BE2C (cell line): ENCODE results near the gene ZNF732.
A peak's percentile ranks its signal among the peaks of the same experiment; 100 is the strongest.

Source experiments
- DNase-seq: peaks from one replicate; pipeline ENCODE4 v3.0.0-alpha.2; 2020
- H3K27me3 ChIP-seq: fragments of 250-450 bp; sonication (Bioruptor Pico); 2 replicates; pipeline ENCODE4 v1.5.1; 2020; ENCODE audit warnings: mild to moderate bottlenecking
- H3K36me3 ChIP-seq: fragments of 250-450 bp; sonication (Bioruptor Pico); 2 replicates; pipeline ENCODE4 v1.5.1; 2020; ENCODE audit warnings: mild to moderate bottlenecking
- H3K4me1 ChIP-seq: fragments of 250-450 bp; sonication (Bioruptor Pico); 2 replicates; pipeline ENCODE4 v1.5.1; 2020
- H3K4me3 ChIP-seq: 2 replicates; pipeline ENCODE4 v1.5.1; 2011; ENCODE audit warnings: low read depth, low read length
- H3K9me3 ChIP-seq: fragments of 250-450 bp; sonication (Bioruptor Pico); 2 replicates; pipeline ENCODE4 v1.5.1; 2020
- TF ChIP-seq, protein P1 (sequence below): IDR thresholded peaks from 2 replicates; pipeline ENCODE4 v1.5.1; 2012; ENCODE audit warnings: mild to moderate bottlenecking, low read depth, low read length

The ZNF732 gene

DNA sequence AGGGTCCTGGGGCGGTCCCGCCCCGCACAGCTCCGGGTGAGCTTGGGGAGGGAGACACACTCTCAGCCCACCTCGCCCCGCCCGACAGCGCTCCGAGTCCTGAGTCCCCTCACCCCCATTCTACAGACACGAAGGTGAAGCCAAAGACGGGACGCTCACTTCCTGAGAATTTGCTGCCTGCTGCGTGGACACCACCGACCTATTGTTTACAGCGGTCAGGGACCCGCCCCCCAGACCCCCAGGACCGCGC lies 31.5 kb upstream of the ZNF732 start:
- H3K4me3 ChIP-seq = peak overlapping the region; percentile 94
- TF ChIP-seq, protein P1, sequence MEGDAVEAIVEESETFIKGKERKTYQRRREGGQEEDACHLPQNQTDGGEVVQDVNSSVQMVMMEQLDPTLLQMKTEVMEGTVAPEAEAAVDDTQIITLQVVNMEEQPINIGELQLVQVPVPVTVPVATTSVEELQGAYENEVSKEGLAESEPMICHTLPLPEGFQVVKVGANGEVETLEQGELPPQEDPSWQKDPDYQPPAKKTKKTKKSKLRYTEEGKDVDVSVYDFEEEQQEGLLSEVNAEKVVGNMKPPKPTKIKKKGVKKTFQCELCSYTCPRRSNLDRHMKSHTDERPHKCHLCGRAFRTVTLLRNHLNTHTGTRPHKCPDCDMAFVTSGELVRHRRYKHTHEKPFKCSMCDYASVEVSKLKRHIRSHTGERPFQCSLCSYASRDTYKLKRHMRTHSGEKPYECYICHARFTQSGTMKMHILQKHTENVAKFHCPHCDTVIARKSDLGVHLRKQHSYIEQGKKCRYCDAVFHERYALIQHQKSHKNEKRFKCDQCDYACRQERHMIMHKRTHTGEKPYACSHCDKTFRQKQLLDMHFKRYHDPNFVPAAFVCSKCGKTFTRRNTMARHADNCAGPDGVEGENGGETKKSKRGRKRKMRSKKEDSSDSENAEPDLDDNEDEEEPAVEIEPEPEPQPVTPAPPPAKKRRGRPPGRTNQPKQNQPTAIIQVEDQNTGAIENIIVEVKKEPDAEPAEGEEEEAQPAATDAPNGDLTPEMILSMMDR = no peak
- H3K36me3 ChIP-seq = peaks cover 20% of the 10 kb centered on the region
- no peaks in the 10 kb centered on the region for H3K27me3 ChIP-seq
- DNase-seq = no peak
- H3K4me1 ChIP-seq = no peaks in the 10 kb centered on the region
- peaks cover 4% of the 10 kb centered on the region for H3K9me3 ChIP-seq

DNA sequence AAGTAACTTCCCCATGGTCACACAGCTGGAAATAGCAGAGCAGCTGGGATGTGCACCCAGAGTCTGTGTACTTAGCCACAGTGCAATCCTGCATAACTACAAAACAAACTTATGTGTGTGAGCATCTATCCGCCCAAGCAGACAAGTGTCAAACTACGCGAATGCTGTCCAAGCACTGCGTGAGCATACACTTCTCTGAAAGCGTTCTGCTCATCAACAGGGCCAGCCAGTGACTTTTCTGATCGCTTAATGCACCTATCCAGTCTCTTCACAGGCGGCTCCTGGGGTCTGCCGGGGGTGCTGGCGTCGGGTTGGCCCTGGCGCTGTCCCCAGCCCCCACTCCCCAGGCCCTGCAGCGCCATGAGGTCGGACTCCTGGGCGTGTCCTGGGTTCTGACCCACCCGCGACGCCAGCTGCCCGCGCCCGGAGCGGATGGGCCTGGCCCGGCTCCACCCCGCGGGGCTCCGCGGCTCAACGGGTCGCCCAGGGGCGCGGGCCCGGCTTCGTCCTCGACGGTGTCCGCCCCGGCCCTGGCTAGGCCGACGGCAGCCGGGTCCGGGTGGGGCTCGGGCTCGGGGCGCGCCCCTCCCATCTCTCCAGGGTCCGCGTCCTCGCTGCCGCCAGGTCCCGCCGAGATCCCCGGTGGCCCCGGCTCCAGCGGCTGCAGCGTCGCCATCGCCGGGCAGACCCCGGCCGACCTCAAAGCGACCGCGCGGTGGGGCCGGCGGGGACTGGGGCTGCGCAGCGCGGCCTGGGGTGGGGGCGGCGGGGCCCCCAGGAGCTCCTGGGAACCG lies 31.0 kb upstream of the ZNF732 start:
- H3K4me1 ChIP-seq = no peaks in the 10 kb centered on the region
- H3K4me3 ChIP-seq = peak overlapping the region; percentile 94
- TF ChIP-seq, protein P1 = no peak
- H3K9me3 ChIP-seq = peaks cover 4% of the 10 kb centered on the region
- peak; percentile 8 for DNase-seq
- H3K36me3 ChIP-seq = peaks cover 15% of the 10 kb centered on the region
- H3K27me3 ChIP-seq = no peaks in the 10 kb centered on the region

- TF ChIP-seq, protein P1 = no peak
- Histone ChIP-seq H3K9me3 (peaks cover 4% of the 10 kb centered on the region), H3K4me3 (no peak overlapping the region), H3K27me3 (no peaks in the 10 kb centered on the region), H3K4me1 (no peaks in the 10 kb centered on the region), H3K36me3 (peaks cover 10% of the 10 kb centered on the region)
- DNase-seq = no peak
These were observed 30.2 kb upstream of the ZNF732 start for GRCh38 chr4:335515-335914.

GRCh38 chr4:328729-329128 lies 23.5 kb upstream of the ZNF732 start:
- Histone ChIP-seq H3K4me1 (no peaks in the 10 kb centered on the region), H3K27me3 (no peaks in the 10 kb centered on the region), H3K9me3 (no peaks in the 10 kb centered on the region; the same call in none of the 2 replicates), H3K4me3 (no peak overlapping the region), H3K36me3 (no peaks in the 10 kb centered on the region)
- TF ChIP-seq, protein P1 = no peak
- DNase-seq = no peak

DNA sequence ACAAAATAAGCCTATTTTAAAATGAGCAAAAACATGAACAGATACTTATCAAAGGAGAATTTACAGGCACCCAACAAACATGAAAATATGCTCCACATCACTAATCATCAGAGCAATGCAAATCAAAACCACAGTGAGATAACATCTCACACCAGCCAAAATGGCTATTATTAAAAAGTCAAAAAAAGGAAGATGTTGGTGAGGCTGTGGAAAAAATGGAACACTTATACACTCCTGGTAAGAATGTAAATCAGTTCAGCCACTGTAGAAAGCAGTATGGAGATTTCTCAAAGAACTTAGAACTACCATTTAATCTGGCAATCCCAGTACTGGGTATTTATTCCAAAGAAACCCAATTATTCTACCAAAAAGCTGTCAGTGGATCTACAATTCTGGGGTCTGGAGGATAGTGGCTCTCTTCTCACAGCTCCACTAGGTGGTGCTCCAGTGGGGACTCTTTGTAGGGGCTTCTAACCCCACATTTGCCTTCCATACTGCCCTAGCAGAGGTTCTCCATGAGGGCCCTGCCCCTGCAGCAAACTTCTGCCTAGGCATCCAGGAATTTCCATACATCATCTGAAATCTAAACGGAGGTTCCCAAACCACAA lies 9.1 kb upstream of the ZNF732 start:
- Histone ChIP-seq H3K27me3 (no peaks in the 10 kb centered on the region), H3K4me1 (no peaks in the 10 kb centered on the region), H3K36me3 (no peaks in the 10 kb centered on the region), H3K9me3 (no peaks in the 10 kb centered on the region), H3K4me3 (no peak overlapping the region)
- DNase-seq = no peak
- TF ChIP-seq, protein P1 = no peak

DNA sequence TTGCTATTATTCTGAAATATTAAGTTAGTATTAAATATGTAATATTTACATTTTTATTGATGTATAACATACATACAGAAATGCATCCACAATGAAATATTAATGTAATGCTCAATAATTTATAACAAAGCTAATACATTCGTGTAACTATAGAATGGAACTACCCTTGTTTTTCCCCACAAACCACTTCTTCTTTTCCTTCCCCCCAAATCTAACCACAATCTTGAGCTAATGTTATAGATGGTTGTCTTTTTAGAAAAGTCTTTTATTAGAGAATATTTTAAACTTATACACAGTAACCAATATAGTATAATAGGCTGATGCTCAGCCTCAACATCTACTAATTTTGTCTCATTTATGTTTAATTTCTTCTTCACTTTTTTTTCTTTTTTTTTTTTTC lies 4.5 kb upstream of the ZNF732 start:
- no peak for DNase-seq
- Histone ChIP-seq H3K9me3 (peaks cover 6% of the 10 kb centered on the region; the same call in 1 of the 2 replicates), H3K4me3 (no peak overlapping the region), H3K4me1 (peaks cover 3% of the 10 kb centered on the region; the same call in 1 of the 2 replicates), H3K27me3 (no peaks in the 10 kb centered on the region), H3K36me3 (no peaks in the 10 kb centered on the region)
- TF ChIP-seq, protein P1 = no peak
